Stimulated activated CD4-positive, alpha-beta T cell treated with anti-CD3 and anti-CD28 coated beads, TNF-alpha, amount 100 ng/mL, for 48 hours (primary cell): Measurements from ENCODE around the gene HOXA9.

Source experiments
- DNase-seq, 3 donors: peaks; one replicate each; pipeline ENCODE4 v3.0.0-alpha.2; 2020; ENCODE audit warnings: low read depth in 3 of 3

Gene HOXA9

DNA sequence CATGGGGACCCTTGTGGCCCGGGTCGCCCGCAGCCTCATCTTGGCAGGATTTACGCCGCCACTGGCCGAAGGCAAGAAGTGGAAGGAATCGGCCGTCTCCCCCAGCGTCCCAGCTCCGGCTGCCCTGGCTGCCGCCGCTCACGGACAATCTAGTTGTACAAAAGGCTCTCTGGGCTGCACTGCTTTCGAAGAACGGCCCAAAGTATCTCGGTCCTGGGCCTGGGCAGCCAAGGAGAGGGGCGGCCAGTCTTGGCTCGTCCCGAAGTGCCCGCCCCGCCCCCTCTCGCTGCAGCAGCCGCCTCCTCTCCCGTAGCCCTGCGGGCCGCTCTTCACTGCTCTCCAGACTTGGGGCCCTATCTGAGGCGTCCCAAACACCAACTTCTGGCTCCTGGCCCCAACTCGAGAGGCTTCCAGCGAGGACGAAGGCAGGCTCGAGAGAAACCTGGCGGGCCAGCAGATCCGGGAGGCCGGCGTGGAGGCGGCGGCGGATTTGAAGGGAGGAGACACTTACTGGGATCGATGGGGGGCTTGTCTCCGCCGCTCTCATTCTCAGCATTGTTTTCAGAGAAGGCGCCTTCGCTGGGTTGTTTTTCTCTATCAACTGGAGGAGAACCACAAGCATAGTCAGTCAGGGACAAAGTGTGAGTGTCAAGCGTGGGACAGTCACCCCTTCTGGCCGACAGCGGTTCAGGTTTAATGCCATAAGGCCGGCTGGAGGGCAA, 809 bp downstream of the HOXA9 start:
- no peak for DNase-seq

DNA sequence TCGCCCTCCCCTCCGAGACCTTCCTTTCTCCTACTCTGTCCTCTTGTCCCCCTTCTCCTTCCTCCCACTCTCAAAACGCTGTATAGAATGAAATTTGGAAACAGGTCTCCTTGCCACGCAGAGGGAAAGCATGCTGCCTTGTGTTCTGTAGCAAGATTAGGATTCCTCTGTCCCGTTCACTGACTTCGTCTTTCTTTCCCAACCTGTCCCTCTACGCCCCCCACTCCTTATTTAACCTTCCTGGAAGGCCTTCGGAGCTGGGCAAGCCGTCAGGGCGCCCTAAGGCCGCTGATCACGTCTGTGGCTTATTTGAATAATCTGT, 1.3 kb downstream of the HOXA9 start:
- no peak for DNase-seq

- no peak for DNase-seq
These were observed 1.9 kb downstream of the HOXA9 start for GRCh38 chr7:27163288-27164044.

DNA sequence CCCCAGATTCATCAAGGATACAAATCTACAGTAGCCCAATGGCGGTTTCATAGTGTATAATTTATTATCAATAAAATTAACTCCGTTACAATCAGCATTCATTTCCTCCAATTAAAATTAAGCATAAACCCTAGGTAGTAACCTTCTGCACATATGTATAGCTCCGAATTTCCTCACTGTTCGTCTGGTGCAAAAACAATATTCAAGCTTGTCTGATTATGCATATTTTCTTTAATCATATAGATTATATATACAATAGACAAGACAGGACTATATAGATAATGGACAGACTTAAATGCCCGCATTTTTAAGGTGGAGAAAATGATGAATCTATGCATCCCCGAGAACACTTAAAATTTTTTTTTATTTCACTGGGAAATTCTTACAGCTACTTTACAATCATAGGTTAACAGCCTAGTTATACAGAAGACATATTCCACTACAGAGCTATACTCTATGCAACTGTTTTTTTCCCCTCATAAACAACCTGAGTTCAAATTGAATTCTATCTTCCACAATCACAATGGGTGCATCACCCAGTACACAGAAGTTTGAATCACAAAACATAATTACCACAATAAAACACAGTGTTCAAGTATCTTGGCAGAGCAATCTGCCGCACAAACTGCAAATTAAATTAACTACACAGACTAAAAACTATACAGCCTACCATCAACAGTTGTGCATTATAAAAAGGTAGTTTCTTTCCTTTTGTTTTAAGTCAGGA, 2.6 kb downstream of the HOXA9 start:
- DNase-seq = no peak

- no peak for DNase-seq
These were observed 3.4 kb downstream of the HOXA9 start for GRCh38 chr7:27161721-27162560.

DNA sequence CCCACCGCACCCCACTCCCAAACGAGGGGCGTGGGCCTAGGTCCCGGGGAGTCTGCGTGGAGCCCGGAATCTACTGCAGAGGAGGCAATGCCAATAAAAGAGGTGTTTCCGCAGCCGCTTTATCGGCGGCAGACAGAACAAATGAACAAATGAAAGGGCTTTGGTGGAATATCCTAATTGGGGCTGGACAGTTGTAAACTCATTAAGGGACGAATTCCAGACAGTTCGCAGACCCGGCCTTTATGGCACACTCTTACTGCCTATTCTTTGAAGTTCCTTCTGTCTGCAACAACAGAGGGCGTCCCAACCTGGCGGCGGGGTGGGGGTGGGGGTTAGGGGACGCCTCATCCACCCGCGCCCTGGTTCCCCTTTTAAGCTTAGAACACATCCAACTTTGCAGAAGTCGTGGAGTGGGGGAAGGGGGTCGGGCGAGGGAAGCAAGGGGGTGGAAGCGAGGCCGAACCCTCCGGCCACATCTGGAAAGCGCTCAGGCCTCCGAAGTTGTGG, 4.1 kb downstream of the HOXA9 start:
- DNase-seq = no peak

GRCh38 chr7:27160546-27161213, 4.7 kb downstream of the HOXA9 start:
- DNase-seq = peak; percentile 70 to 79 (median 72)

DNA sequence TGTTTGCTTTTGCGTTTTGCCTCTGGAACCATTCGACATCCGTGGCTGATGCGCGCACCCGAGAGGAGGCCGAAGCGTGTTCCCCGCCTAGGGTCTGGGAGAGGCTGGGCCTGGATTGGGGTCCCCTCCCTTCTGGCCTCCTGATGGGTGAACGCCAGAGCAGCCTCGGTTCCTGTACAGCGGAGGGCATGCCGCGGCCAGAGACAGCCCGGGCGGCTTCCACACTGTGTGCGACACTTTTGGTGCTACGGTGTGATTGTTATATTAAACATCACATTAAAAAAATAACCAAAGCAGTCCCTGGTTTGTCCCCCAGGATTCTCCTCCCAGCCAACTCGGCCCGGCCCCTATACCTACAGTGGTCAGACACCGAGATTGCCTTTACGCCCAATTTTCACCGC, 5.2 kb downstream of the HOXA9 start:
- no peak for DNase-seq

- DNase-seq = no peak
These were observed 5.8 kb downstream of the HOXA9 start for GRCh38 chr7:27159266-27160144.

- no peak for DNase-seq
These were observed 6.7 kb downstream of the HOXA9 start for GRCh38 chr7:27158436-27159265.

- no peak for DNase-seq
These were observed 7.5 kb downstream of the HOXA9 start for GRCh38 chr7:27157702-27158431.

- no peak for DNase-seq
These were observed 8.2 kb downstream of the HOXA9 start for GRCh38 chr7:27156916-27157701.

DNA sequence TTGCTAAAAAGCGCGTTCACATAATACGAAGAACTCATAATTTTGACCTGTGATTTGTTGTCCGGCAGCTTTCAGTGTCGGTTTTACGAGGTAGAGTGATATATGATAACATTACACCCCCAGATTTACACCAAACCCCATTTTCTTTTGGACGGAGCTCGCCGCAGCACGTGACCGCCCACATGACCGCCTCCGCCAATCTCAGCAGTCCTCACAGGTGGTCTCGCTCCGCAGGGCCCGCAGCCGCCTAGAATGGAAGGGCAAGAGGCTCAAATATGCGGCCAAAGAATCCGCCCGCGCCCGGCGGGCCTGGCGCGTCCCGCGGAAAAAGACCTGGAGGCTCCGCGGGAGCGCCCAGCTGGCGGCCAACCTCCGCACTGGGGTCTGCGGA, 8.8 kb downstream of the HOXA9 start, which contains the start of gene HOXA7:
TSS of gene HOXA7 (minus strand) at position 168 of the 391 bp plus-strand sequence. CDS start at position 38, 130 bp downstream.
- DNase-seq = no peak

GRCh38 chr7:27155816-27156507, 9.4 kb downstream of the HOXA9 start:
- DNase-seq = no peak

DNA sequence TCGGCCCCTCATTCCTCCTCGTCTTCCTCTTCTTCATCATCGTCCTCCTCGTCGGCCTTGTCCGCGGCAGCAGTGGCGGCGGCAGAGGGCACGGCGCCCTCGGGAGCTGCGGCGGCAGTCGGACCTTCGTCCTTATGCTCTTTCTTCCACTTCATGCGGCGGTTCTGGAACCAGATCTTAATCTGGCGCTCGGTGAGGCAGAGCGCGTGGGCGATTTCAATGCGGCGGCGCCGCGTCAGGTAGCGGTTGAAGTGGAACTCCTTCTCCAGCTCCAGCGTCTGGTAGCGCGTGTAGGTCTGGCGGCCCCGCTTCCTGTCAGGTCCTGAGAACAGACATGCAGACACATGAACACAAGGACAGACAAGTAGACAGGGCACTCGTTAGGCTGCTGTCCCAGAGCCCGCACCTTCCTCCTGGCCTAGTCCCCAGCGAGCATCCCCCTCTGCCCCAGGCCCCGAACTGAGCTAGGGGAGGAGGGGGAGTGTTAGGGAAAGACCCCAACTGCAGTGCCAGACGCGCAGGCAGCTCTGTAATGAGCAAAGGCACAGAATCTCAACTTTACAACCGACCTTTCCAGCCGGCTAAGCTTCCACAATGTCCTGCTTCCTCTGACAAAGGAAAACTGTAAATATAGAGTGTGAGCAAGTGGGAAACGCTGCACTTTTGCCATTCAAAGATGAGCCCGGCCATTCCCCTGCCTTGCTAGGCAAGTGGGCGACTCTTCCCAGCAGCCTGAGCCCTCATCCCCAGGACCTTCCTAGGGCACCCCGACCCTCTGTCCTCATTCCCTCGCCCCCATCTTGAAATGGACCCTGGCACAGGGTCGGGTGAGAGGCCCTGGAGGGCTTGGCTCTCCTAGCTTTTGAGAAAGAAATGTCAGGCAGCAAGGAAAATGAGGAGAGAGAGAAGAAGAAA, 10.2 kb downstream of the HOXA9 start:
- no peak for DNase-seq

DNA sequence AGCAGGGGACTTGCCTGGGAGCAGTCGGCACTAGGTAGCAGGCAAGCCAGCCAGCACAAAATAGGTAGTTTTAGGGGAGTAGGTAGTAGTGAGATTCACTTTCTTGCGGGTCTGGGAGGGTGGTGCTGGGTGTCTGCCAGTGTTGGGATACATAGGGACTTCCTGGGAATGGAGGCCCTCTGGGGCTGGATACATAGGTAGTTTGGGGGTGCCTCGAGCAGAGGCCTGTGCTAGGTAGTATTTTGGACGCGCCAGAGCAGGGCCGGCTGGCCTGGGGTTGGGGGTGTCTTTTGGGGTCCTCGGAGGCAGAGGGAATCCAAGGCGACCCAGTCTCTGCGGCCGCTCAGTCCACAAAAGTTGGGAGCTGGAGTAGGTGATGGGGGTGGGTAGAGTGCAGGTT, 11.0 kb downstream of the HOXA9 start:
- no peak for DNase-seq
